B cell (primary cell): ENCODE measurements around the gene STYX. TPM values are rescaled to one million over a fixed set of nuclear protein-coding genes. Genes with fewer than 3 reads are reported as not detected.

ENCODE experiments used
- ATAC-seq: fragments of 200-7000 bp; cut with Tn5 transposase; one replicate; pipeline ENCODE4 v1.10.0; 2021; ENCODE audit warnings: low read depth, mild to moderate bottlenecking, moderate number of reproducible peaks, moderate library complexity
- CTCF ChIA-PET: fragments of 350-600 bp; sonication (Branson Sonifier 250); formaldehyde crosslinking; loops from one replicate; lab custom pipeline; 2021; ENCODE audit warnings: antibody characterized with exemption, inconsistent platforms; lab: Charles Lee
- POLR2A ChIA-PET: fragments of 350-600 bp; sonication (Branson Sonifier 250); formaldehyde crosslinking; loops from one replicate; lab custom pipeline; 2021; ENCODE audit warnings: antibody characterized with exemption; lab: Charles Lee
- DNase-seq: peaks from one replicate; pipeline ENCODE4 v3.0.0; 2013
- H2AFZ ChIP-seq: 2 replicates; pipeline ENCODE4 v1.6.1; 2012; ENCODE audit warnings: mild to moderate bottlenecking, low read depth, low read length; ENCODE audit not compliant: insufficient read depth, poor library complexity, severe bottlenecking
- H3K27ac ChIP-seq, 2 donors: 1 replicate in 1 of 2; 2 replicates in 1 of 2; pipeline ENCODE4 v1.5.1; 2012 to 2013; ENCODE audit warnings: low read length in 2 of 2, mild to moderate bottlenecking in 2 of 2, moderate library complexity in 1 of 2
- H3K27me3 ChIP-seq, 4 experiments: fragments of 200-600 bp in 1 of 4; sonication (generic) in 1 of 4; replicated peaks in 1 of 4; 1 replicate in 2 of 4; 2 replicates in 2 of 4; pipeline versions ENCODE4 v1.6.1 to v1.7.0; 2013 to 2016; ENCODE audit warnings: low read length in 3 of 4, mild to moderate bottlenecking in 2 of 4, mixed read lengths in 1 of 4, moderate library complexity in 1 of 4; ENCODE audit not compliant: insufficient read depth in 4 of 4, control insufficient read depth in 3 of 4; ENCODE audit errors: control extremely low read depth in 1 of 4
- H3K36me3 ChIP-seq, 2 experiments: replicated peaks in 1 of 2; 1 replicate in 1 of 2; 2 replicates in 1 of 2; pipeline versions ENCODE4 v1.6.1 to v1.7.1; 2013; ENCODE audit warnings: low read length in 1 of 2; ENCODE audit not compliant: insufficient read depth in 2 of 2, control insufficient read depth in 1 of 2; ENCODE audit errors: control extremely low read depth in 1 of 2, extremely low read depth in 1 of 2
- H3K4me1 ChIP-seq, 2 donors: fragments of 200-600 bp in 1 of 2; sonication (generic) in 1 of 2; 1 replicate in 1 of 2; 2 replicates in 1 of 2; pipeline versions ENCODE4 v1.5.1 to v1.6.1; 2013 to 2017; ENCODE audit warnings: low read length in 2 of 2; ENCODE audit not compliant: control insufficient read depth in 2 of 2, insufficient read depth in 2 of 2
- H3K4me2 ChIP-seq: replicated peaks from 2 replicates; pipeline ENCODE3; 2012; ENCODE audit warnings: mild to moderate bottlenecking, low read depth, low read length; ENCODE audit not compliant: poor library complexity, severe bottlenecking
- H3K4me3 ChIP-seq, 5 experiments: fragments of 200-600 bp in 1 of 5; sonication (generic) in 1 of 5; 1 replicate in 3 of 5; 2 replicates in 2 of 5; pipeline versions ENCODE4 v1.5.1 to v1.7.0; 2011 to 2016; ENCODE audit warnings: low read length in 4 of 5, mild to moderate bottlenecking in 4 of 5, low read depth in 2 of 5, control low read depth in 1 of 5, moderate library complexity in 1 of 5; ENCODE audit not compliant: insufficient read depth in 1 of 5; ENCODE audit errors: control extremely low read depth in 1 of 5, extremely low read depth in 1 of 5
- H3K79me2 ChIP-seq: fragments of 200-600 bp; sonication (generic); one replicate; pipeline ENCODE4 v1.6.0; 2016; ENCODE audit warnings: low read length; ENCODE audit not compliant: control insufficient read depth, insufficient read depth
- H3K9ac ChIP-seq: fragments of 200-600 bp; sonication (generic); 2 replicates; pipeline ENCODE4 v1.6.1; 2017; ENCODE audit warnings: mild to moderate bottlenecking, low read length, moderate library complexity
- H3K9me3 ChIP-seq, 3 donors: one replicate each; pipeline versions ENCODE4 v1.6.1 to v1.7.1; 2013; ENCODE audit warnings: low read length in 2 of 3; ENCODE audit not compliant: control insufficient read depth in 2 of 3, insufficient read depth in 1 of 3; ENCODE audit errors: control extremely low read depth in 1 of 3
- H4K20me1 ChIP-seq: 2 replicates; pipeline ENCODE4 v1.6.0; 2012; ENCODE audit warnings: mild to moderate bottlenecking, low read length; ENCODE audit not compliant: insufficient read depth, control insufficient read depth, poor library complexity, severe bottlenecking
- H3K27ac Mint-ChIP-seq: one replicate; pipeline ENCODE4 v1.8.0; 2021; ENCODE audit warnings: mixed read lengths
- H3K27me3 Mint-ChIP-seq: one replicate; pipeline ENCODE4 v1.8.0; 2021; ENCODE audit warnings: mixed read lengths
- H3K4me1 Mint-ChIP-seq: one replicate; pipeline ENCODE4 v1.8.0; 2021; ENCODE audit warnings: mixed read lengths
- H3K4me3 Mint-ChIP-seq: one replicate; pipeline ENCODE4 v1.8.0; 2021; ENCODE audit warnings: mixed read lengths
- H3K9me3 Mint-ChIP-seq: one replicate; pipeline ENCODE4 v1.8.0; 2022; ENCODE audit warnings: mixed read lengths; ENCODE audit not compliant: insufficient read depth
- CTCF ChIP-seq: fragments of 200-600 bp; IDR thresholded peaks from one replicate; pipeline ENCODE4 v1.8.0; 2022; ENCODE audit warnings: antibody characterized with exemption, mild to moderate bottlenecking
- EZH2 ChIP-seq: IDR thresholded peaks from 2 replicates; pipeline ENCODE4 v1.6.1; 2012; ENCODE audit warnings: borderline replicate concordance, low read depth, mild to moderate bottlenecking, moderate library complexity, low read length; ENCODE audit not compliant: insufficient read depth, poor library complexity, severe bottlenecking
- WGBS: methylation state at CpG from one replicate; pipeline ENCODE4 v1.1.5; 2013; ENCODE audit warnings: missing lambda C conversion rate; ENCODE audit not compliant: insufficient coverage; 5-methylcytosine and 5-hydroxymethylcytosine counted together
- intact Hi-C: fragments of 100-400 bp; cut with micrococcal nuclease; formaldehyde crosslinking; loops from one replicate; pipeline ENCODE4 v1.10.0; 2022
- polyA plus RNA-seq: library from polyadenylated mRNA; depleted of rRNA; stranded (reverse); fragments of >200 nt; gene quantifications from 2 replicates; pipeline ENCODE4 v1.2.3, GENCODE V29; 2012
- total RNA-seq, 2 donors: library from RNA; stranded (reverse); fragments of 120-200 nt in 1 of 2; gene quantifications; 1 replicate in 1 of 2; 2 replicates in 1 of 2; pipeline versions ENCODE4 v1.2.3 to v1.2.4, GENCODE V29; 2013 to 2022

STYX gene
- total and polyA plus RNA-seq, 2 donors (not counting 1 experiment from before 2014, with no cell fraction given), result 5.0 to 15.7 TPM

- CTCF ChIA-PET, result no interaction called here
- no peak overlapping the region for H3K4me3 Mint-ChIP-seq
- no peak overlapping the region for H3K27ac ChIP-seq
Observed at GRCh38 chr14:52797653-52798052, 67.7 kb downstream of the STYX start.

GRCh38 chr14:52798826-52799225 is 68.9 kb downstream of the STYX start:
- Mint-ChIP-seq H3K27me3 (no peaks in the 10 kb centered on the region), H3K9me3 (no peaks in the 10 kb centered on the region), H3K27ac (no peak overlapping the region), H3K4me3 (no peak overlapping the region), H3K4me1 (peaks cover 9% of the 10 kb centered on the region)
- ATAC-seq (no peak), DNase-seq (no peak)
- TF ChIP-seq EZH2 (no peak), CTCF (no peak)
- H3K27ac ChIP-seq, result no peak overlapping the region
- no peak overlapping the region for H3K4me2 ChIP-seq
- H3K4me1 ChIP-seq, result peaks cover 4% of the 10 kb centered on the region in 2 donors
- ChIA-PET POLR2A (no interaction called here), CTCF (no interaction called here)
- H3K9me3 ChIP-seq, result peaks cover 0 to 15% (median 0%) of the 10 kb centered on the region in 3 donors
- WGBS, result 94% methylated on average over 14 of the region's 15 CpGs
- intact Hi-C loops, result no loop called here
- H4K20me1 ChIP-seq, result no peaks in the 10 kb centered on the region
- no peak overlapping the region for H3K9ac ChIP-seq
- H3K27me3 ChIP-seq, result no peaks in the 10 kb centered on the region
- no peak overlapping the region for H3K4me3 ChIP-seq
- H3K79me2 ChIP-seq, result no peaks in the 10 kb centered on the region
- no peak overlapping the region for H2AFZ ChIP-seq
- H3K36me3 ChIP-seq, result no peaks in the 10 kb centered on the region

More at GRCh38 chr14:52797653-52798052, 67.7 kb downstream of the STYX start:
- POLR2A ChIA-PET, result no interaction called here
- Histone ChIP-seq H3K9ac (no peak overlapping the region), H3K9me3 (peaks cover 0 to 15% (median 0%) of the 10 kb centered on the region in 3 donors), H3K27me3 (no peaks in the 10 kb centered on the region), H3K4me2 (no peak overlapping the region), H3K79me2 (no peaks in the 10 kb centered on the region), H3K4me3 (no peak overlapping the region), H3K4me1 (peaks cover 4% of the 10 kb centered on the region in 2 donors), H4K20me1 (no peaks in the 10 kb centered on the region), H2AFZ (no peak overlapping the region), H3K36me3 (no peaks in the 10 kb centered on the region)
- no peak for DNase-seq
- no peak for TF ChIP-seq CTCF
- TF ChIP-seq EZH2, result no peak
- H3K9me3 Mint-ChIP-seq, result no peaks in the 10 kb centered on the region
- peak overlapping the region; percentile 10 for H3K27ac Mint-ChIP-seq
- intact Hi-C loops, result no loop called here
- H3K4me1 Mint-ChIP-seq, result peaks cover 9% of the 10 kb centered on the region
- no peaks in the 10 kb centered on the region for H3K27me3 Mint-ChIP-seq
- no CpG with 5 or more reads among the region's 3 CpGs for WGBS
- no peak for ATAC-seq
